Heart left ventricle (tissue), 13 donors: ENCODE data around the gene MARS1.

Experiments used
- POLR2A ChIP-seq, 2 donors: fragments of 450-650 bp; IDR thresholded peaks; one replicate each; pipeline ENCODE4 v1.6.1; 2017; ENCODE audit warnings: antibody characterized with exemption in 2 of 2, mild to moderate bottlenecking in 2 of 2, moderate library complexity in 2 of 2
- TF ChIP-seq, protein P1 (sequence below), 12 donors: fragments of 200-600 bp; sonication (generic) in 4 of 12; IDR thresholded peaks; one replicate each; pipeline versions ENCODE4 v1.5.0 to v1.8.0; 2018 to 2022; ENCODE audit warnings: antibody characterized with exemption in 12 of 12, mild to moderate bottlenecking in 5 of 12
- donor health status: ischemic (EF 13 %, LVEDD 7.1; RV severe dilation, severe dysfunction).
- donor health status: DM: no; HTN: yes; CAD: no.
- donor health status: DM: no; HTN: no; CAD: no.
- donor health status: ischemic (EF 25% LVEDD 6.9; RV normal size, moderate dysfunction).
- donor health status: ischemic (EF 25% LVEDD 5.7; RV mildly dilated, moderate dysfunction).
- donor health status: ischemic (EF 35%, LVEDD 5.7; RV mildly dilated, moderate dysfunction).
- donor health status: nonischemic (EF 11% LVEDD 7.7; RV severe dilation, severe dysfunction).
- donor health status: DM: yes; HTN: yes; CAD: no.
- donor health status: PGD.
- donor health status: ischemic (EF 29% LVEDD 5.4; RV normal size, mild dysfunction).
- donor health status: nonischemic (EF 23%, LVEDD 6.1; RV moderate dilation, normal function).

DNA sequence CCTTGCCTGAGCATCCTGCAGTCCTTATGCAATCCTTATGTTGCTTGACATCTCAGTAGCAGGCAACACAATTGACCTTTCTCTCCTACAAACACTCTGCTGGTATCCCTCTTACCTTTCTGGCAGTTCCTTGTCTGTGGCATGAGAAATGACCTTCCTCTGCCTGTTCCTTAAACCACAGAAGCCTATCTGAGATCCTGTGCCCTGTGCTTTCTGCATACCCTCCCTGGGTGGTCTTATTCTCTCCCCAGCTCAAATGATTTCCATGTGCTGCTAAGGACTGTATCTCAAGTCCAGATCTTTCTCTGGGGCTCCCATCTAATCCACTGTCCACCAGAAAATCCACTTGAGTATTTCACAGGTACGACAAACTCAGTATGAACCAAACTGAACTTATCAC lies 6.2 kb upstream of the MARS1 start:
- TF ChIP-seq POLR2A (IDR thresholded peaks at IDR 0.05), result no peak
- TF ChIP-seq, protein P1, sequence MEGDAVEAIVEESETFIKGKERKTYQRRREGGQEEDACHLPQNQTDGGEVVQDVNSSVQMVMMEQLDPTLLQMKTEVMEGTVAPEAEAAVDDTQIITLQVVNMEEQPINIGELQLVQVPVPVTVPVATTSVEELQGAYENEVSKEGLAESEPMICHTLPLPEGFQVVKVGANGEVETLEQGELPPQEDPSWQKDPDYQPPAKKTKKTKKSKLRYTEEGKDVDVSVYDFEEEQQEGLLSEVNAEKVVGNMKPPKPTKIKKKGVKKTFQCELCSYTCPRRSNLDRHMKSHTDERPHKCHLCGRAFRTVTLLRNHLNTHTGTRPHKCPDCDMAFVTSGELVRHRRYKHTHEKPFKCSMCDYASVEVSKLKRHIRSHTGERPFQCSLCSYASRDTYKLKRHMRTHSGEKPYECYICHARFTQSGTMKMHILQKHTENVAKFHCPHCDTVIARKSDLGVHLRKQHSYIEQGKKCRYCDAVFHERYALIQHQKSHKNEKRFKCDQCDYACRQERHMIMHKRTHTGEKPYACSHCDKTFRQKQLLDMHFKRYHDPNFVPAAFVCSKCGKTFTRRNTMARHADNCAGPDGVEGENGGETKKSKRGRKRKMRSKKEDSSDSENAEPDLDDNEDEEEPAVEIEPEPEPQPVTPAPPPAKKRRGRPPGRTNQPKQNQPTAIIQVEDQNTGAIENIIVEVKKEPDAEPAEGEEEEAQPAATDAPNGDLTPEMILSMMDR (IDR thresholded peaks at IDR 0.05), result no peak
